Ishikawa (cell line): ENCODE measurements around the gene GPC6.

ENCODE experiments used
- CEBPB ChIP-seq: IDR thresholded peaks from 2 replicates; pipeline ENCODE4 v1.6.1; 2012
- CREB1 ChIP-seq: IDR thresholded peaks from 2 replicates; pipeline ENCODE4 v1.6.1; 2012; ENCODE audit warnings: low read depth
- EGR1 ChIP-seq: IDR thresholded peaks from 2 replicates; pipeline ENCODE4 v1.6.1; 2012
- EP300 ChIP-seq: IDR thresholded peaks from 2 replicates; pipeline ENCODE4 v1.6.1; 2012; ENCODE audit warnings: borderline replicate concordance
- FOXM1 ChIP-seq: IDR thresholded peaks from 2 replicates; pipeline ENCODE4 v1.6.1; 2012; ENCODE audit warnings: low read depth, borderline replicate concordance
- MAX ChIP-seq: IDR thresholded peaks from 2 replicates; pipeline ENCODE4 v1.6.1; 2012
- NFIC ChIP-seq: IDR thresholded peaks from 2 replicates; pipeline ENCODE4 v1.6.1; 2012
- RAD21 ChIP-seq: IDR thresholded peaks from 2 replicates; pipeline ENCODE4 v1.6.1; 2012; ENCODE audit warnings: low read depth
- REST ChIP-seq: IDR thresholded peaks from 2 replicates; pipeline ENCODE4 v1.6.1; 2012; ENCODE audit warnings: low read depth, mild to moderate bottlenecking
- TAF1 ChIP-seq: IDR thresholded peaks from 2 replicates; pipeline ENCODE4 v1.6.1; 2012; ENCODE audit warnings: low read depth, mild to moderate bottlenecking
- TCF12 ChIP-seq: IDR thresholded peaks from 2 replicates; pipeline ENCODE4 v1.6.1; 2012; ENCODE audit warnings: low read depth
- TEAD4 ChIP-seq: IDR thresholded peaks from 2 replicates; pipeline ENCODE4 v1.6.1; 2012
- USF1 ChIP-seq: IDR thresholded peaks from 2 replicates; pipeline ENCODE4 v1.6.1; 2012
- YY1 ChIP-seq: IDR thresholded peaks from 2 replicates; pipeline ENCODE4 v1.6.1; 2012; ENCODE audit warnings: low read depth
- ZBTB7A ChIP-seq: IDR thresholded peaks from 2 replicates; pipeline ENCODE4 v1.6.1; 2012; ENCODE audit warnings: low read depth

The GPC6 gene

GRCh38 chr13:93765811-93766210 is 539.2 kb downstream of the GPC6 start:
- no peak for TF ChIP-seq MAX
- TF ChIP-seq FOXM1 = no peak
- no peak for TF ChIP-seq CREB1
- no peak for TF ChIP-seq EGR1
- TF ChIP-seq TEAD4 = no peak
- no peak for TF ChIP-seq CEBPB
- TF ChIP-seq ZBTB7A = no peak
- TF ChIP-seq YY1 = no peak
- TF ChIP-seq RAD21 = no peak
- no peak for TF ChIP-seq NFIC
- no peak for TF ChIP-seq TCF12
- TF ChIP-seq USF1 = no peak
- TF ChIP-seq TAF1 = no peak
- TF ChIP-seq REST = no peak
- TF ChIP-seq EP300 = no peak

- no peak for TF ChIP-seq MAX
- no peak for TF ChIP-seq CEBPB
- no peak for TF ChIP-seq EGR1
- no peak for TF ChIP-seq FOXM1
- TF ChIP-seq CREB1 = no peak
- no peak for TF ChIP-seq TAF1
- TF ChIP-seq TEAD4 = no peak
- TF ChIP-seq ZBTB7A = no peak
- TF ChIP-seq USF1 = no peak
Observed at GRCh38 chr13:93766719-93767118, 540.1 kb downstream of the GPC6 start.

GRCh38 chr13:93767180-93767916 is 540.7 kb downstream of the GPC6 start:
- TF ChIP-seq CREB1 (no peak), ZBTB7A (no peak), EGR1 (no peak), USF1 (no peak), YY1 (no peak), TCF12 (no peak), EP300 (no peak)

- TF ChIP-seq YY1 = no peak
- TF ChIP-seq CEBPB = no peak
- TF ChIP-seq FOXM1 = no peak
- no peak for TF ChIP-seq REST
- no peak for TF ChIP-seq RAD21
- no peak for TF ChIP-seq ZBTB7A
- no peak for TF ChIP-seq TCF12
- no peak for TF ChIP-seq MAX
- TF ChIP-seq TEAD4 = no peak
- TF ChIP-seq EGR1 = no peak
- TF ChIP-seq NFIC = no peak
- no peak for TF ChIP-seq EP300
- no peak for TF ChIP-seq TAF1
- no peak for TF ChIP-seq USF1
- no peak for TF ChIP-seq CREB1
Observed at GRCh38 chr13:93767917-93768409, 541.4 kb downstream of the GPC6 start.

- TF ChIP-seq MAX = no peak
- TF ChIP-seq ZBTB7A = no peak
- TF ChIP-seq CREB1 = no peak
- TF ChIP-seq TCF12 = no peak
- no peak for TF ChIP-seq REST
Observed at GRCh38 chr13:93769101-93769500, 542.5 kb downstream of the GPC6 start.
